Endodermal cell (in vitro differentiated cells): Measurements from ENCODE around the gene GPR155. TPM values are rescaled to one million over a fixed set of nuclear protein-coding genes. Genes with fewer than 3 reads are reported as not detected.

Experiments used
- DNase-seq: peaks from one replicate; pipeline ENCODE4 v3.0.0-alpha.2; 2017
- H3K27ac ChIP-seq: 2 replicates; pipeline ENCODE4 v1.5.1; 2013; ENCODE audit warnings: mild to moderate bottlenecking, low read depth, low read length, moderate library complexity
- H3K27me3 ChIP-seq: 2 replicates; pipeline ENCODE4 v1.6.1; 2013; ENCODE audit warnings: mild to moderate bottlenecking, low read length, moderate library complexity; ENCODE audit not compliant: insufficient read depth, control insufficient read depth, poor library complexity, severe bottlenecking
- H3K36me3 ChIP-seq: 2 replicates; pipeline ENCODE4 v1.7.0; 2013; ENCODE audit warnings: mild to moderate bottlenecking, low read length, moderate library complexity; ENCODE audit not compliant: control insufficient read depth, insufficient read depth
- H3K4me1 ChIP-seq: one replicate; pipeline ENCODE4 v1.7.0; 2013; ENCODE audit warnings: low read length; ENCODE audit not compliant: control insufficient read depth, insufficient read depth
- H3K4me3 ChIP-seq: 2 replicates; pipeline ENCODE4 v1.5.1; 2013; ENCODE audit warnings: mild to moderate bottlenecking, low read length, moderate library complexity
- H3K9ac ChIP-seq: 2 replicates; pipeline ENCODE4 v1.6.1; 2013; ENCODE audit warnings: mild to moderate bottlenecking, low read length, moderate library complexity; ENCODE audit not compliant: poor library complexity, severe bottlenecking; ENCODE audit errors: extremely low read depth
- H3K9me3 ChIP-seq: 2 replicates; pipeline ENCODE4 v1.6.1; 2013; ENCODE audit warnings: mild to moderate bottlenecking, low read length, moderate library complexity; ENCODE audit not compliant: control insufficient read depth
- H3K27ac Mint-ChIP-seq: 2 replicates; pipeline ENCODE4 v1.8.0; 2020; ENCODE audit warnings: mixed read lengths
- H3K27me3 Mint-ChIP-seq: 2 replicates; pipeline ENCODE4 v1.8.0; 2021; ENCODE audit warnings: mild to moderate bottlenecking, mixed read lengths; ENCODE audit not compliant: insufficient read depth
- H3K36me3 Mint-ChIP-seq: 2 replicates; pipeline ENCODE4 v1.8.0; 2020; ENCODE audit warnings: low read depth, mixed read lengths
- H3K4me1 Mint-ChIP-seq: 2 replicates; pipeline ENCODE4 v1.8.0; 2020; ENCODE audit warnings: mixed read lengths
- H3K4me3 Mint-ChIP-seq: 2 replicates; pipeline ENCODE4 v1.8.0; 2020; ENCODE audit warnings: mild to moderate bottlenecking, moderate library complexity, mixed read lengths
- H3K9me3 Mint-ChIP-seq: 2 replicates; pipeline ENCODE4 v1.8.0; 2020; ENCODE audit warnings: mild to moderate bottlenecking, mixed read lengths
- CTCF ChIP-seq: fragments of 200-600 bp; sonication (generic); conservative IDR thresholded peaks from 2 replicates; pipeline ENCODE4 v1.5.0; 2021; ENCODE audit warnings: antibody characterized with exemption, mild to moderate bottlenecking
- WGBS, 2 experiments: methylation state at CpG; one replicate each; pipeline versions ENCODE4 v1.1.5 to v1.1.7; 2013; ENCODE audit warnings: missing lambda C conversion rate in 2 of 2, mixed read lengths in 1 of 2; ENCODE audit not compliant: insufficient coverage in 1 of 2, insufficient read length in 1 of 2; 5-methylcytosine and 5-hydroxymethylcytosine counted together
- total RNA-seq, 2 donors: library from RNA; stranded (reverse); fragmentation: NEBNext Ultra II Directional in 1 of 2; extraction: Animal tissue kit (Norgen Biotek cat#: 25700) in 1 of 2; gene quantifications; 2 replicates in 1 of 2; 3 replicates in 1 of 2; pipeline ENCODE4 v1.2.1, GENCODE V29; 2021

Gene GPR155
- total RNA-seq, 2 donors from 2014 or later, result 0.22 to 0.88 TPM

- H3K4me1 Mint-ChIP-seq, result no peaks in the 10 kb centered on the region
- no peak overlapping the region for H3K9ac ChIP-seq
- WGBS, 2 experiments, result 89 to 100% methylated on average over 2 to 3 of the region's 3 CpGs
- no peaks in the 10 kb centered on the region for H3K27me3 ChIP-seq
- no peak overlapping the region for H3K27ac Mint-ChIP-seq
- no peaks in the 10 kb centered on the region for H3K4me1 ChIP-seq
- peaks cover 9% of the 10 kb centered on the region for H3K9me3 Mint-ChIP-seq
- no peaks in the 10 kb centered on the region for H3K36me3 Mint-ChIP-seq
- H3K4me3 Mint-ChIP-seq, result no peak overlapping the region
- no peaks in the 10 kb centered on the region for H3K36me3 ChIP-seq
- DNase-seq, result no peak
- no peak overlapping the region for H3K27ac ChIP-seq
- no peak for TF ChIP-seq CTCF
- H3K27me3 Mint-ChIP-seq, result no peaks in the 10 kb centered on the region
- H3K9me3 ChIP-seq, result peaks cover 7% of the 10 kb centered on the region
- H3K4me3 ChIP-seq, result no peak overlapping the region
Observed at GRCh38 chr2:174527101-174527721, 40.4 kb upstream of the GPR155 start.

GRCh38 chr2:174524527-174524926 lies 37.7 kb upstream of the GPR155 start:
- Histone ChIP-seq H3K4me3 (no peak overlapping the region), H3K9ac (no peak overlapping the region), H3K9me3 (peaks cover 7% of the 10 kb centered on the region), H3K27me3 (peaks cover 8% of the 10 kb centered on the region), H3K27ac (no peak overlapping the region), H3K36me3 (no peaks in the 10 kb centered on the region), H3K4me1 (no peaks in the 10 kb centered on the region)
- no peak overlapping the region for H3K27ac Mint-ChIP-seq
- H3K9me3 Mint-ChIP-seq, result peaks cover 9% of the 10 kb centered on the region
- no peaks in the 10 kb centered on the region for H3K4me1 Mint-ChIP-seq
- no peak overlapping the region for H3K4me3 Mint-ChIP-seq
- TF ChIP-seq CTCF, result no peak
- no peak for DNase-seq
- WGBS, 2 experiments, result 94% methylated on average over 2 of the region's 2 CpGs
- H3K36me3 Mint-ChIP-seq, result no peaks in the 10 kb centered on the region
- H3K27me3 Mint-ChIP-seq, result peaks cover 4% of the 10 kb centered on the region

DNA sequence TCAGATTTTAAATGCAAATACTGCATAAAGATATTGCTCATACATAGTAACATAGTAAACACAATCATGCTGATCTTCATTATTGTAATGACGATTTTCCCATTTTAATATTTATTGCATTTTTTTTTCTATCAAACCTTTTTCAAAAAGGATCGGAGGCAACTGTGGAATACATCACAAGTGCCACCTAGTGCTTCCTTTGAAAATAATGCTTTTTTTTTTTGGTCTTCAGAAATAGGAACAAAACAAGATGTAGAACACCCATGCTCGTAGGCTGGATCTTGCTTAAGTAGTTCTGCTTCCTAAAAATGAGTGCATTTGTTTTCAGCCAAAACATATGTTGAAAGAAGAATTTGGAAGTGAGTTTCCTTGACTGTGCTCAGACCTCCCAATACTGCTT lies 35.7 kb upstream of the GPR155 start:
- Mint-ChIP-seq H3K9me3 (peaks cover 4% of the 10 kb centered on the region), H3K27me3 (peaks cover 7% of the 10 kb centered on the region), H3K4me3 (no peak overlapping the region), H3K36me3 (no peaks in the 10 kb centered on the region), H3K27ac (no peak overlapping the region), H3K4me1 (no peaks in the 10 kb centered on the region)
- no peaks in the 10 kb centered on the region for H3K36me3 ChIP-seq
- no peak overlapping the region for H3K4me3 ChIP-seq
- H3K4me1 ChIP-seq, result no peaks in the 10 kb centered on the region
- H3K9me3 ChIP-seq, result no peaks in the 10 kb centered on the region
- 73 to 86% methylated on average over 2 to 3 of the region's 3 CpGs for WGBS, 2 experiments
- peak; percentile 52 for TF ChIP-seq CTCF
- no peak overlapping the region for H3K9ac ChIP-seq
- no peak for DNase-seq
- H3K27me3 ChIP-seq, result peaks cover 8% of the 10 kb centered on the region
- H3K27ac ChIP-seq, result no peak overlapping the region
